ENCODE data around the gene RBMS3. TPM values are rescaled to one million over a fixed set of nuclear protein-coding genes. Genes with fewer than 3 reads are reported as not detected.

RBMS3 gene
- total RNA-seq, 4 donors from 2014 or later: 2.8 to 77.6 (median 13.7) TPM

- no peak for DNase-seq
- Histone ChIP-seq H3K9me3 (no peaks in the 10 kb centered on the region), H3K4me1 (no peaks in the 10 kb centered on the region), H3K36me3 (no peaks in the 10 kb centered on the region), H3K27me3 (no peaks in the 10 kb centered on the region), H3K4me3 (no peak overlapping the region), H3K27ac (no peak overlapping the region)
- TF ChIP-seq POLR2A (IDR thresholded peaks at IDR 0.05): no peak
- TF ChIP-seq, protein P1, sequence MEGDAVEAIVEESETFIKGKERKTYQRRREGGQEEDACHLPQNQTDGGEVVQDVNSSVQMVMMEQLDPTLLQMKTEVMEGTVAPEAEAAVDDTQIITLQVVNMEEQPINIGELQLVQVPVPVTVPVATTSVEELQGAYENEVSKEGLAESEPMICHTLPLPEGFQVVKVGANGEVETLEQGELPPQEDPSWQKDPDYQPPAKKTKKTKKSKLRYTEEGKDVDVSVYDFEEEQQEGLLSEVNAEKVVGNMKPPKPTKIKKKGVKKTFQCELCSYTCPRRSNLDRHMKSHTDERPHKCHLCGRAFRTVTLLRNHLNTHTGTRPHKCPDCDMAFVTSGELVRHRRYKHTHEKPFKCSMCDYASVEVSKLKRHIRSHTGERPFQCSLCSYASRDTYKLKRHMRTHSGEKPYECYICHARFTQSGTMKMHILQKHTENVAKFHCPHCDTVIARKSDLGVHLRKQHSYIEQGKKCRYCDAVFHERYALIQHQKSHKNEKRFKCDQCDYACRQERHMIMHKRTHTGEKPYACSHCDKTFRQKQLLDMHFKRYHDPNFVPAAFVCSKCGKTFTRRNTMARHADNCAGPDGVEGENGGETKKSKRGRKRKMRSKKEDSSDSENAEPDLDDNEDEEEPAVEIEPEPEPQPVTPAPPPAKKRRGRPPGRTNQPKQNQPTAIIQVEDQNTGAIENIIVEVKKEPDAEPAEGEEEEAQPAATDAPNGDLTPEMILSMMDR (IDR thresholded peaks at IDR 0.05): no peak
Observed at GRCh38 chr3:29932696-29933325, 651.9 kb downstream of the RBMS3 start.

GRCh38 chr3:29933802-29934490 lies 653.1 kb downstream of the RBMS3 start:
- H3K4me1 ChIP-seq: no peaks in the 10 kb centered on the region

GRCh38 chr3:29934751-29935150 lies 653.9 kb downstream of the RBMS3 start:
- Histone ChIP-seq H3K4me1 (no peaks in the 10 kb centered on the region), H3K9me3 (no peaks in the 10 kb centered on the region), H3K36me3 (no peaks in the 10 kb centered on the region), H3K27me3 (no peaks in the 10 kb centered on the region), H3K27ac (no peak overlapping the region), H3K4me3 (no peak overlapping the region)
- no peak for TF ChIP-seq POLR2A (IDR thresholded peaks at IDR 0.05)
- TF ChIP-seq, protein P1 (IDR thresholded peaks at IDR 0.05): no peak
- no peak for DNase-seq

More at GRCh38 chr3:29933802-29934490, 653.1 kb downstream of the RBMS3 start:
- TF ChIP-seq POLR2A (IDR thresholded peaks at IDR 0.05): no peak
- TF ChIP-seq, protein P1 (IDR thresholded peaks at IDR 0.05): no peak
- Histone ChIP-seq H3K9me3 (no peaks in the 10 kb centered on the region), H3K27ac (no peak overlapping the region), H3K36me3 (no peaks in the 10 kb centered on the region), H3K27me3 (no peaks in the 10 kb centered on the region), H3K4me3 (no peak overlapping the region)
- no peak for DNase-seq

DNA sequence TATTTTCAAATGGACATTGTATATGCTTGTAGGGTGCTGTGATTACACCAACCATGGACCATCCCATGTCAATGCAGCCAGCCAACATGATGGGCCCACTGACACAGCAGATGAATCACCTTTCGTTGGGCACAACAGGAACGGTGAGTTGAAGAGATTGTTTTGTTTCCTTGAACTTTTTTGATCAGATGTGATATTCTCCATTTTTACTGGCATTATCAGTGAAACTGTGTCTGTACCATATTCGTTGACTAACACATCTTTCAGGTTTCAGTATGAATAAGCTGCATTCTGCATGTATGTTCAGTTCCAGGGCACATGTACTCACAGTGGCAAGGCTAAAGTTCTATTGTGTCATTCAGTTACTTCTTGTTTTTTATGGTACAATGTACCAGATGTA lies 655.2 kb downstream of the RBMS3 start:
- H3K27ac ChIP-seq: no peak overlapping the region
- H3K27me3 ChIP-seq: no peaks in the 10 kb centered on the region
- no peak overlapping the region for H3K4me3 ChIP-seq
- H3K4me1 ChIP-seq: no peaks in the 10 kb centered on the region
- TF ChIP-seq POLR2A (IDR thresholded peaks at IDR 0.05): no peak
- TF ChIP-seq, protein P1 (IDR thresholded peaks at IDR 0.05): no peak
- no peaks in the 10 kb centered on the region for H3K36me3 ChIP-seq
- H3K9me3 ChIP-seq: no peaks in the 10 kb centered on the region
- DNase-seq: no peak

DNA sequence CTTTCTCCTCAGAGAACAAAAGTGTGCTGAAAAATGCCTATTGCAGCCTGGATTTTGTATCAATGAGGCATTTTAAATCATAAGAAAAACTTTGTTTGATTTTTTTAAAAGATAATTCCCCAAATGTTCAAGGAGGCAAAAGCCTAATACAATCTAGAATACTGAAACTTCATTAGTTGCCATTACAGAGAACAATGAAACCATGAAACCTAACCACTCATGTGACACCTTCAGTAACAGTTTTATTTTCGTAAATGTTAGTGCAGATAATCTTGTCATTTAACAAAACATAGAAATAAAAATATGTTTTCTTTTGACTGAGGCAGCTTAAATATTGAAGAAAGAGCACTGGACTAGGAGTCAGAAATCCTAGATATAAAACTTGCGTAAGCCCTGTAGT lies 655.9 kb downstream of the RBMS3 start:
- no peaks in the 10 kb centered on the region for H3K9me3 ChIP-seq
- no peak for TF ChIP-seq POLR2A (IDR thresholded peaks at IDR 0.05)
- TF ChIP-seq, protein P1 (IDR thresholded peaks at IDR 0.05): no peak
- H3K4me3 ChIP-seq: no peak overlapping the region
- H3K27me3 ChIP-seq: no peaks in the 10 kb centered on the region
- H3K27ac ChIP-seq: no peak overlapping the region
- no peaks in the 10 kb centered on the region for H3K4me1 ChIP-seq
- no peak for DNase-seq
- no peaks in the 10 kb centered on the region for H3K36me3 ChIP-seq
